Keratinocyte (primary cell): ENCODE results near the gene CPSF4. TPM values are rescaled to one million over a fixed set of nuclear protein-coding genes. Genes with fewer than 3 reads are reported as not detected.

Source experiments
- DNase-seq: peaks from one replicate; pipeline ENCODE4 v3.0.0-alpha.2; 2011; ENCODE audit warnings: low read depth, missing footprints, low spot score
- FAIRE-seq: peaks from 2 replicates; lab custom pipeline; 2011; peaks lifted over from hg19 to GRCh38; lab: Jason Lieb, UNC
- H2AFZ ChIP-seq: 2 replicates; pipeline ENCODE4 v1.6.0; 2012; ENCODE audit warnings: low read length, control low read depth, inconsistent platforms; ENCODE audit not compliant: control insufficient read depth
- H3K27ac ChIP-seq: 2 replicates; pipeline ENCODE4 v1.5.1; 2011; ENCODE audit warnings: low read length; ENCODE audit not compliant: control insufficient read depth, insufficient read depth
- H3K27me3 ChIP-seq: 3 replicates; pipeline ENCODE4 v1.6.0; 2011; ENCODE audit warnings: low read length; ENCODE audit not compliant: control insufficient read depth, insufficient read depth; ENCODE audit errors: extremely low read depth
- H3K36me3 ChIP-seq, 2 experiments: 2 replicates in 1 of 2; 3 replicates in 1 of 2; pipeline ENCODE4 v1.5.1; 2011; ENCODE audit warnings: low read length in 2 of 2, mild to moderate bottlenecking in 1 of 2; ENCODE audit not compliant: control insufficient read depth in 2 of 2, insufficient read depth in 2 of 2; ENCODE audit errors: extremely low read depth in 1 of 2
- H3K4me1 ChIP-seq: 3 replicates; pipeline ENCODE4 v1.5.1; 2011; ENCODE audit warnings: low read length; ENCODE audit not compliant: control insufficient read depth, insufficient read depth; ENCODE audit errors: extremely low read depth
- H3K4me2 ChIP-seq: 3 replicates; pipeline ENCODE4 v1.6.0; 2011; ENCODE audit warnings: low read depth, low read length; ENCODE audit not compliant: control insufficient read depth, insufficient read depth; ENCODE audit errors: extremely low read depth
- H3K4me3 ChIP-seq, 3 experiments: fragments of 200-600 bp in 1 of 3; sonication (generic) in 1 of 3; 2 replicates in 2 of 3; 3 replicates in 1 of 3; pipeline ENCODE4 v1.5.1; 2011 to 2016; ENCODE audit warnings: low read length in 3 of 3, mild to moderate bottlenecking in 3 of 3, control low read depth in 2 of 3, inconsistent platforms in 1 of 3, low read depth in 1 of 3, mixed read lengths in 1 of 3, mixed run types in 1 of 3, moderate library complexity in 1 of 3; ENCODE audit not compliant: control insufficient read depth in 2 of 3, insufficient read depth in 2 of 3; ENCODE audit errors: extremely low read depth in 1 of 3
- H3K79me2 ChIP-seq: 2 replicates; pipeline ENCODE4 v1.6.0; 2012; ENCODE audit warnings: low read length; ENCODE audit not compliant: control insufficient read depth, insufficient read depth
- H3K9ac ChIP-seq: 3 replicates; pipeline ENCODE4 v1.6.0; 2011; ENCODE audit warnings: low read length; ENCODE audit not compliant: control insufficient read depth, insufficient read depth; ENCODE audit errors: extremely low read depth
- H3K9me1 ChIP-seq: 3 replicates; pipeline ENCODE4 v1.6.0; 2011; ENCODE audit warnings: low read length; ENCODE audit not compliant: control insufficient read depth, insufficient read depth; ENCODE audit errors: extremely low read depth
- H3K9me3 ChIP-seq: 2 replicates; pipeline ENCODE4 v1.5.1; 2012; ENCODE audit warnings: low read depth, low read length; ENCODE audit not compliant: control insufficient read depth
- H4K20me1 ChIP-seq: 3 replicates; pipeline ENCODE4 v1.6.0; 2011; ENCODE audit warnings: low read length; ENCODE audit not compliant: control insufficient read depth, insufficient read depth; ENCODE audit errors: extremely low read depth
- EZH2 ChIP-seq: IDR thresholded peaks from one replicate; pipeline ENCODE4 v1.6.1; 2012; ENCODE audit warnings: inconsistent platforms, mild to moderate bottlenecking, low read length, moderate library complexity
- dilution Hi-C: fragments of 300-500 bp; cut with MboI; formaldehyde crosslinking; loops from one replicate; pipeline ENCODE4 v1.7.0; 2020; ENCODE audit warnings: low sequenced_read_pairs; ENCODE audit not compliant: extremely low pct_ligation_motif_present
- polyA plus RNA-seq, 5 experiments: library from polyadenylated mRNA; depleted of rRNA in 3 of 5; stranded (reverse) in 3 of 5; stranded (forward) in 1 of 5; unstranded in 1 of 5; fragments of >200 nt; gene quantifications; 1 replicate in 1 of 5; 2 replicates in 3 of 5; 3 replicates in 1 of 5; pipeline versions ENCODE4 v1.2.1 to v1.2.3, GENCODE V29; 2011 to 2012; ENCODE audit warnings: missing spikeins in 2 of 5, low read depth in 1 of 5, low replicate concordance in 1 of 5
- TF ChIP-seq, protein P1 (sequence below), 3 experiments: IDR thresholded peaks in 1 of 3; conservative IDR thresholded peaks in 1 of 3; optimal IDR thresholded peaks in 1 of 3; 2 replicates in 2 of 3; 3 replicates in 1 of 3; pipeline versions ENCODE3 to v1.5.1; 2011; ENCODE audit warnings: low read length in 3 of 3, mild to moderate bottlenecking in 3 of 3, moderate library complexity in 2 of 3, control low read depth in 1 of 3, inconsistent platforms in 1 of 3; ENCODE audit not compliant: insufficient read depth in 2 of 3; ENCODE audit errors: extremely low read depth in 1 of 3

CPSF4 gene
- polyA plus RNA-seq, 1 donor (not counting 4 experiments of a cell fraction or from before 2014, with no cell fraction given): 25.0 TPM

DNA sequence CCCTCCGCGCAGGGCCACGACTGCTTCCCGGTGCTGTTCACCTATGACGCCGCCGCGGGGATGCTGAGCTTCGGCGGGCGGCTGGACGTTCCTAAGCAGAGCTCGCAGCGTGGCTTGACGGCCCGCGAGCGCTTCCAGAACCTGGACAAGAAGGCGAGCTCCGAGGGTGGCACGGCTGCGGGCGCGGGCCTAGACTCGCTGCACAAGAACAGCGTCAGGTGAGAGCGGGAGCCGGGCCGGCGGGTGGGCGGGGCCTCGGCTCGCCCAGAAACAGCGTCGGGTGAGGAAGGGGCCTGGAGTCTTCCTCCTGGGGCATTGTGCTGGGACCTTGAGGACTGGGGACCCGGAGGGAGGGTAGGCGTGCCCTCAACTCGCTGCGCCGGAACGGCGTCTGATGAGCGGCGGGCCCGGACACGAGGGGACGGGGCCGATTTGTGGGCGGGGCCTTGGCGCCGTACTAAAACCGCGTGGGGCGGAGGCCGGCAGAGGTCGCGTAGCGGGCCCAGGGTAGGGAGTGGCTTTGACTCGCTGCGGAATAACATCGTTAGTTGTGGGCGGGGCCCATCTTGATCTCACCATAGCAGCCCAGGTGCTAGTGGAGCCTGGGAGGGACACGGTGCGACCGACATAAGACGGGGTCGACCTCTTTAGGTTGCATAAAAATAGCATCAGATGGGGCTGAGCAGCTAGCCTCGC, 45.9 kb upstream of the CPSF4 start:
- Histone ChIP-seq H3K79me2 (peaks cover 6% of the 10 kb centered on the region), H3K4me2 (peak overlapping the region; percentile 41), H3K27ac (peak overlapping the region; percentile 43), H2AFZ (no peak overlapping the region), H3K9me3 (no peaks in the 10 kb centered on the region), H3K27me3 (no peaks in the 10 kb centered on the region), H4K20me1 (peaks cover 39% of the 10 kb centered on the region), H3K36me3 (peaks cover 45 to 59% of the 10 kb centered on the region in 2 experiments), H3K4me1 (peaks cover 8% of the 10 kb centered on the region), H3K4me3 (peak overlapping the region in 1 of 3 experiments; percentile 38), H3K9ac (peak overlapping the region; percentile 33), H3K9me1 (no peaks in the 10 kb centered on the region)
- TF ChIP-seq, protein P1, sequence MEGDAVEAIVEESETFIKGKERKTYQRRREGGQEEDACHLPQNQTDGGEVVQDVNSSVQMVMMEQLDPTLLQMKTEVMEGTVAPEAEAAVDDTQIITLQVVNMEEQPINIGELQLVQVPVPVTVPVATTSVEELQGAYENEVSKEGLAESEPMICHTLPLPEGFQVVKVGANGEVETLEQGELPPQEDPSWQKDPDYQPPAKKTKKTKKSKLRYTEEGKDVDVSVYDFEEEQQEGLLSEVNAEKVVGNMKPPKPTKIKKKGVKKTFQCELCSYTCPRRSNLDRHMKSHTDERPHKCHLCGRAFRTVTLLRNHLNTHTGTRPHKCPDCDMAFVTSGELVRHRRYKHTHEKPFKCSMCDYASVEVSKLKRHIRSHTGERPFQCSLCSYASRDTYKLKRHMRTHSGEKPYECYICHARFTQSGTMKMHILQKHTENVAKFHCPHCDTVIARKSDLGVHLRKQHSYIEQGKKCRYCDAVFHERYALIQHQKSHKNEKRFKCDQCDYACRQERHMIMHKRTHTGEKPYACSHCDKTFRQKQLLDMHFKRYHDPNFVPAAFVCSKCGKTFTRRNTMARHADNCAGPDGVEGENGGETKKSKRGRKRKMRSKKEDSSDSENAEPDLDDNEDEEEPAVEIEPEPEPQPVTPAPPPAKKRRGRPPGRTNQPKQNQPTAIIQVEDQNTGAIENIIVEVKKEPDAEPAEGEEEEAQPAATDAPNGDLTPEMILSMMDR (optimal IDR thresholded peaks at IDR 0.05 in 1 of 3, IDR thresholded peaks at IDR 0.05 in 1 of 3, conservative IDR thresholded peaks at IDR 0.05 in 1 of 3; ENCODE audit: extremely low read depth in 1 of 3, insufficient read depth in 2 of 3, low read length in 3 of 3): no peak
- dilution Hi-C loops: no loop called here
- DNase-seq (no peak), FAIRE-seq (peak; percentile 17)

DNA sequence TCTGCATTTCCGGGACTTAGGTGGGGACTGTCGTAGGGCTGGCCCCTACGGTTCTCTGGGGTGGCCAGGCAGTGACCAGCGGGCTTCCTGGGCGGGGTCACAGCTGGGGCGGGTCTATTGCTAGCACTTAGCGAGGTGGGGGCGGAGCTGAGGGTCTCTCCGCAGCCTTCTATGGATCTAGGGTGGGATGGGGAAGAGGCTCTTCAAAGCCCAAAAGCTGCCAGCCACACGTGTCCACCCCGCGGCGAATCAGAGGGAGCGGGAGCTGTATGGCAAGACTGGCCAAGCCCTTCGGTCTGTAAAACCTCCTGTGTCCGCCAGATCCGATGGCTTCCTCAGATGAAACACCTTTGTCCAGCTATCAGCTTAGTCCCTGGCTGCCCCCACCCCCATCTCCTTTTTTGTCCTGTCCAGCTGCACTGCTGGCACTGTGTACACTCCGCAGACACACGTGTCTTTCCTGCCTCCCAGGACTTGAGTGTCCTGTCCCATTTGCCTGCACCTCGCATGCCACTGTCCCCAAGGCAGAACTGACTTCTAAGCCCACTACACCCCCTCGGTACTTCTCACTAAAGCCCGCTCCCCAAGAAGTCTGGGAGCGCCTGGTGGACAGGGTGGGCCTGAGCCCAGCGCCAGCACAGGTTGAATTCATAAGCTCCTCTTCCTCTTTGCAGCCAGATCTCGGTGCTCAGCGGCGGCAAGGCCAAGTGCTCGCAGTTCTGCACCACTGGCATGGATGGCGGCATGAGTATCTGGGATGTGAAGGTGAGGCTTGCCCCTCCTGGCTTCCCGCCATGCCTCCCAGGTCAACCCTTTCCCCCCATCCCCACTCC, 45.2 kb upstream of the CPSF4 start:
- H3K9me3 ChIP-seq: no peaks in the 10 kb centered on the region
- peaks cover 6% of the 10 kb centered on the region for H3K79me2 ChIP-seq
- no peak for TF ChIP-seq EZH2
- TF ChIP-seq, protein P1 (optimal IDR thresholded peaks at IDR 0.05 in 1 of 3, IDR thresholded peaks at IDR 0.05 in 1 of 3, conservative IDR thresholded peaks at IDR 0.05 in 1 of 3; ENCODE audit: extremely low read depth in 1 of 3, insufficient read depth in 2 of 3, low read length in 3 of 3): no peak
- peak overlapping the region; percentile 22 for H3K9ac ChIP-seq
- FAIRE-seq: no peak
- H3K9me1 ChIP-seq: no peaks in the 10 kb centered on the region
- no peaks in the 10 kb centered on the region for H3K27me3 ChIP-seq
- H2AFZ ChIP-seq: no peak overlapping the region
- peaks cover 47 to 52% of the 10 kb centered on the region in 2 experiments for H3K36me3 ChIP-seq
- H4K20me1 ChIP-seq: peaks cover 39% of the 10 kb centered on the region
- no peak overlapping the region for H3K27ac ChIP-seq
- DNase-seq: no peak
- H3K4me1 ChIP-seq: peaks cover 8% of the 10 kb centered on the region
- H3K4me3 ChIP-seq: no peak overlapping the region
- peak overlapping the region; percentile 41 for H3K4me2 ChIP-seq
- dilution Hi-C loops: no loop called here
